ENCODE measurements around the gene HLA-G. TPM values are rescaled to one million over a fixed set of nuclear protein-coding genes. Genes with fewer than 3 reads are reported as not detected.

Gene HLA-G
- total RNA-seq, 4 donors from 2014 or later: 0.80 to 1.1 TPM; not detected in 2

DNA sequence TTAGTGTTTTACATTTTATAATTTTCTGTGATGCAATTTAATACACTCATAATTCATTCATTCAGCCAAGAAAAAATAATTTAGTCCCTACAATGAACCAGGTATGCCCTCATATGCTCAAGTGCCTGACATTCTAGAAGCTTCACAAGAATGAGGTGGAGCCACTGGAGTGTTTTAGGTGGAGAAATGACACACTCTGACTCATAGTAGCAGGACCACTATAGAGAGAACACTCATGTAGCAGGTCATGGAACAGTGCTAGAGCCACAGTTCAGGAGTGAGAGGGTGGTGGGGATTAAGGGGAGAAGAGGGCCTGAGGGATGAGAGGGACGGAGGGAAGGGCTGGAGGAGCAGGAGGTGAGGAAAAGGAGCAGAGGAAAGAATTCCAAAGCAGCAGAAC lies 1.4 kb upstream of the HLA-G start:
- Histone ChIP-seq H3K9me3 (no peaks in the 10 kb centered on the region), H3K4me3 (no peak overlapping the region), H3K4me1 (peaks cover 12% of the 10 kb centered on the region), H3K27ac (no peak overlapping the region), H3K36me3 (no peaks in the 10 kb centered on the region), H3K27me3 (peaks cover 54% of the 10 kb centered on the region)
- WGBS: 90% methylated on average over 1 of the region's 1 CpG
- no peak for DNase-seq (ENCODE audit: low spot score in 2 of 2)
- TF ChIP-seq POLR2A (IDR thresholded peaks at IDR 0.05): no peak
- TF ChIP-seq, protein P1, sequence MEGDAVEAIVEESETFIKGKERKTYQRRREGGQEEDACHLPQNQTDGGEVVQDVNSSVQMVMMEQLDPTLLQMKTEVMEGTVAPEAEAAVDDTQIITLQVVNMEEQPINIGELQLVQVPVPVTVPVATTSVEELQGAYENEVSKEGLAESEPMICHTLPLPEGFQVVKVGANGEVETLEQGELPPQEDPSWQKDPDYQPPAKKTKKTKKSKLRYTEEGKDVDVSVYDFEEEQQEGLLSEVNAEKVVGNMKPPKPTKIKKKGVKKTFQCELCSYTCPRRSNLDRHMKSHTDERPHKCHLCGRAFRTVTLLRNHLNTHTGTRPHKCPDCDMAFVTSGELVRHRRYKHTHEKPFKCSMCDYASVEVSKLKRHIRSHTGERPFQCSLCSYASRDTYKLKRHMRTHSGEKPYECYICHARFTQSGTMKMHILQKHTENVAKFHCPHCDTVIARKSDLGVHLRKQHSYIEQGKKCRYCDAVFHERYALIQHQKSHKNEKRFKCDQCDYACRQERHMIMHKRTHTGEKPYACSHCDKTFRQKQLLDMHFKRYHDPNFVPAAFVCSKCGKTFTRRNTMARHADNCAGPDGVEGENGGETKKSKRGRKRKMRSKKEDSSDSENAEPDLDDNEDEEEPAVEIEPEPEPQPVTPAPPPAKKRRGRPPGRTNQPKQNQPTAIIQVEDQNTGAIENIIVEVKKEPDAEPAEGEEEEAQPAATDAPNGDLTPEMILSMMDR (IDR thresholded peaks at IDR 0.05): no peak
- TF ChIP-seq EP300 (IDR thresholded peaks at IDR 0.05): no peak
- TF ChIP-seq POLR2AphosphoS5 (IDR thresholded peaks at IDR 0.05): no peak

DNA sequence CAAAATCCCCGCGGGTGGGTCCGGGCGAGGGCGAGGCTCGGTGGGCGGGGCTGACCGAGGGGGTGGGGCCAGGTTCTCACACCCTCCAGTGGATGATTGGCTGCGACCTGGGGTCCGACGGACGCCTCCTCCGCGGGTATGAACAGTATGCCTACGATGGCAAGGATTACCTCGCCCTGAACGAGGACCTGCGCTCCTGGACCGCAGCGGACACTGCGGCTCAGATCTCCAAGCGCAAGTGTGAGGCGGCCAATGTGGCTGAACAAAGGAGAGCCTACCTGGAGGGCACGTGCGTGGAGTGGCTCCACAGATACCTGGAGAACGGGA lies 809 bp downstream of the HLA-G start:
- H3K27ac ChIP-seq: no peak overlapping the region
- peak overlapping the region; percentile 32 for H3K4me3 ChIP-seq
- no peaks in the 10 kb centered on the region for H3K9me3 ChIP-seq
- DNase-seq (ENCODE audit: low spot score in 2 of 2): no peak
- TF ChIP-seq POLR2AphosphoS5 (IDR thresholded peaks at IDR 0.05): no peak
- no peak for TF ChIP-seq EP300 (IDR thresholded peaks at IDR 0.05)
- TF ChIP-seq, protein P1 (IDR thresholded peaks at IDR 0.05): no peak
- no peak for TF ChIP-seq POLR2A (IDR thresholded peaks at IDR 0.05)
- H3K36me3 ChIP-seq: no peaks in the 10 kb centered on the region
- WGBS: 18% methylated on average over 15 of the region's 26 CpGs
- peaks cover 12% of the 10 kb centered on the region for H3K4me1 ChIP-seq
- peaks cover 56% of the 10 kb centered on the region for H3K27me3 ChIP-seq

GRCh38 chr6:29829766-29830165 lies 2.1 kb downstream of the HLA-G start:
- no CpG with 5 or more reads among the region's 3 CpGs for WGBS
- Histone ChIP-seq H3K9me3 (no peaks in the 10 kb centered on the region), H3K36me3 (no peaks in the 10 kb centered on the region), H3K4me3 (no peak overlapping the region), H3K27me3 (peaks cover 61% of the 10 kb centered on the region), H3K27ac (no peak overlapping the region), H3K4me1 (peaks cover 12% of the 10 kb centered on the region)
- no peak for DNase-seq (ENCODE audit: low spot score in 2 of 2)
- TF ChIP-seq EP300 (IDR thresholded peaks at IDR 0.05): no peak
- no peak for TF ChIP-seq POLR2AphosphoS5 (IDR thresholded peaks at IDR 0.05)

- Histone ChIP-seq H3K36me3 (no peaks in the 10 kb centered on the region), H3K27ac (no peak overlapping the region), H3K4me3 (no peak overlapping the region), H3K27me3 (peaks cover 65% of the 10 kb centered on the region), H3K9me3 (no peaks in the 10 kb centered on the region), H3K4me1 (peaks cover 15% of the 10 kb centered on the region)
- no peak for DNase-seq (ENCODE audit: low spot score in 2 of 2)
- WGBS: 87% methylated on average over 2 of the region's 2 CpGs
- TF ChIP-seq, protein P1 (IDR thresholded peaks at IDR 0.05): no peak
- TF ChIP-seq EP300 (IDR thresholded peaks at IDR 0.05): no peak
- TF ChIP-seq POLR2A (IDR thresholded peaks at IDR 0.05): no peak
- TF ChIP-seq POLR2AphosphoS5 (IDR thresholded peaks at IDR 0.05): no peak
These were observed 2.8 kb downstream of the HLA-G start for GRCh38 chr6:29830409-29830808.

DNA sequence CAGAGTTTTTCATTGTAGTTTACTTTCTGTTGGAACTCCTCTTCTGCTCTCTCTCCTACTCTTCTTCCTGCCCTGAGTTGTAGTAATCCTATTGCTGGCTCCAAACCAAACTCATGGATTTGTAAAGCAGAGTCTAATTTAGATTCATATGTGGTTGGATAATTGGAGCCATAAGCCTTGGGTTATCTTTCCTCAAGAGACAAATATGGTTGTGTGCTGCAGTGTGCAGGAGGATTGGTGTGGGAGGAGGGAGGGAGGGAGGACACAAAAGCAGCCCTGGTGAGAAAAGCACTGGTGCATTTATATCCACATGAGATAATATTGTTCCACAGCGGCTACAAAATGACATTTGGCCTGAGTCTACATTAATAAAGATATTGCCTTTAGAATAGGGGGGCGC lies 4.2 kb downstream of the HLA-G start:
- DNase-seq (ENCODE audit: low spot score in 2 of 2): no peak
- Histone ChIP-seq H3K36me3 (no peaks in the 10 kb centered on the region), H3K4me1 (peaks cover 15% of the 10 kb centered on the region), H3K27me3 (peaks cover 75% of the 10 kb centered on the region), H3K27ac (no peak overlapping the region), H3K9me3 (no peaks in the 10 kb centered on the region), H3K4me3 (no peak overlapping the region)
- TF ChIP-seq EP300 (IDR thresholded peaks at IDR 0.05) (no peak), POLR2AphosphoS5 (IDR thresholded peaks at IDR 0.05) (no peak), POLR2A (IDR thresholded peaks at IDR 0.05) (no peak)
- TF ChIP-seq, protein P1 (IDR thresholded peaks at IDR 0.05): no peak
- WGBS: 69% methylated on average over 2 of the region's 2 CpGs
